Measurements from ENCODE around the gene DNASE2B. TPM values are rescaled to one million over a fixed set of nuclear protein-coding genes. Genes with fewer than 3 reads are reported as not detected.

The DNASE2B gene
- total and polyA plus RNA-seq, 2 experiments from 2014 or later: not detected

GRCh38 chr1:84407524-84407923, 9.2 kb downstream of the DNASE2B start:
- H3K27me3 Mint-ChIP-seq (ENCODE audit: insufficient read depth, low read depth, poor library complexity): peaks cover 2% of the 10 kb centered on the region
- H3K27me3 ChIP-seq (ENCODE audit: insufficient read depth): no peaks in the 10 kb centered on the region
- no peak overlapping the region for H3K27ac Mint-ChIP-seq
- H3K9me2 ChIP-seq (ENCODE audit: insufficient read depth): no peaks in the 10 kb centered on the region
- no peaks in the 10 kb centered on the region for H3K79me2 ChIP-seq (replicated peaks; ENCODE audit: insufficient read depth)
- H3K36me3 Mint-ChIP-seq (ENCODE audit: low read depth): no peaks in the 10 kb centered on the region
- DNase-seq (ENCODE audit: low spot score) (no peak), ATAC-seq (no peak)
- no peaks in the 10 kb centered on the region for H3K4me1 Mint-ChIP-seq
- H3K9me3 Mint-ChIP-seq: no peaks in the 10 kb centered on the region
- no peaks in the 10 kb centered on the region for H3K4me1 ChIP-seq (ENCODE audit: insufficient read depth)
- H3K27ac ChIP-seq (ENCODE audit: low read depth): no peak overlapping the region
- no peak overlapping the region for H3K4me2 ChIP-seq
- H3K4me3 ChIP-seq: no peak overlapping the region
- H4K20me1 ChIP-seq (replicated peaks; ENCODE audit: insufficient read depth): no peaks in the 10 kb centered on the region
- no peaks in the 10 kb centered on the region for H3F3A ChIP-seq (replicated peaks; ENCODE audit: low read depth)
- TF ChIP-seq STAT1 (IDR thresholded peaks at IDR 0.05; ENCODE audit: unreplicated experiment): no peak
- TF ChIP-seq, protein P1, sequence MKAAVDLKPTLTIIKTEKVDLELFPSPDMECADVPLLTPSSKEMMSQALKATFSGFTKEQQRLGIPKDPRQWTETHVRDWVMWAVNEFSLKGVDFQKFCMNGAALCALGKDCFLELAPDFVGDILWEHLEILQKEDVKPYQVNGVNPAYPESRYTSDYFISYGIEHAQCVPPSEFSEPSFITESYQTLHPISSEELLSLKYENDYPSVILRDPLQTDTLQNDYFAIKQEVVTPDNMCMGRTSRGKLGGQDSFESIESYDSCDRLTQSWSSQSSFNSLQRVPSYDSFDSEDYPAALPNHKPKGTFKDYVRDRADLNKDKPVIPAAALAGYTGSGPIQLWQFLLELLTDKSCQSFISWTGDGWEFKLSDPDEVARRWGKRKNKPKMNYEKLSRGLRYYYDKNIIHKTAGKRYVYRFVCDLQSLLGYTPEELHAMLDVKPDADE (IDR thresholded peaks at IDR 0.05): no peak
- no peak for TF ChIP-seq CTCF (conservative IDR thresholded peaks at IDR 0.05; ENCODE audit: low read depth in 2 of 2)
- no peak for TF ChIP-seq EZH2 (IDR thresholded peaks at IDR 0.05; ENCODE audit: low read depth, unreplicated experiment)
- no peak for TF ChIP-seq ZNF114 (CRISPR knock-in tag; IDR thresholded peaks at IDR 0.05)
- TF ChIP-seq CREB1 (CRISPR knock-in tag; IDR thresholded peaks at IDR 0.05; ENCODE audit: low read depth): no peak
- TF ChIP-seq ZNF331 (CRISPR knock-in tag; IDR thresholded peaks at IDR 0.05; ENCODE audit: low read depth): no peak
- TF ChIP-seq JUNB (IDR thresholded peaks at IDR 0.05; ENCODE audit: unreplicated experiment): no peak
- TF ChIP-seq NANOG (IDR thresholded peaks at IDR 0.05; ENCODE audit: borderline replicate concordance): no peak
- no peak for TF ChIP-seq EZH2phosphoT487 (IDR thresholded peaks at IDR 0.05; ENCODE audit: unreplicated experiment)
- TF ChIP-seq POLR2AphosphoS5 (IDR thresholded peaks at IDR 0.05; ENCODE audit: low read depth): no peak
- TF ChIP-seq, protein P2, sequence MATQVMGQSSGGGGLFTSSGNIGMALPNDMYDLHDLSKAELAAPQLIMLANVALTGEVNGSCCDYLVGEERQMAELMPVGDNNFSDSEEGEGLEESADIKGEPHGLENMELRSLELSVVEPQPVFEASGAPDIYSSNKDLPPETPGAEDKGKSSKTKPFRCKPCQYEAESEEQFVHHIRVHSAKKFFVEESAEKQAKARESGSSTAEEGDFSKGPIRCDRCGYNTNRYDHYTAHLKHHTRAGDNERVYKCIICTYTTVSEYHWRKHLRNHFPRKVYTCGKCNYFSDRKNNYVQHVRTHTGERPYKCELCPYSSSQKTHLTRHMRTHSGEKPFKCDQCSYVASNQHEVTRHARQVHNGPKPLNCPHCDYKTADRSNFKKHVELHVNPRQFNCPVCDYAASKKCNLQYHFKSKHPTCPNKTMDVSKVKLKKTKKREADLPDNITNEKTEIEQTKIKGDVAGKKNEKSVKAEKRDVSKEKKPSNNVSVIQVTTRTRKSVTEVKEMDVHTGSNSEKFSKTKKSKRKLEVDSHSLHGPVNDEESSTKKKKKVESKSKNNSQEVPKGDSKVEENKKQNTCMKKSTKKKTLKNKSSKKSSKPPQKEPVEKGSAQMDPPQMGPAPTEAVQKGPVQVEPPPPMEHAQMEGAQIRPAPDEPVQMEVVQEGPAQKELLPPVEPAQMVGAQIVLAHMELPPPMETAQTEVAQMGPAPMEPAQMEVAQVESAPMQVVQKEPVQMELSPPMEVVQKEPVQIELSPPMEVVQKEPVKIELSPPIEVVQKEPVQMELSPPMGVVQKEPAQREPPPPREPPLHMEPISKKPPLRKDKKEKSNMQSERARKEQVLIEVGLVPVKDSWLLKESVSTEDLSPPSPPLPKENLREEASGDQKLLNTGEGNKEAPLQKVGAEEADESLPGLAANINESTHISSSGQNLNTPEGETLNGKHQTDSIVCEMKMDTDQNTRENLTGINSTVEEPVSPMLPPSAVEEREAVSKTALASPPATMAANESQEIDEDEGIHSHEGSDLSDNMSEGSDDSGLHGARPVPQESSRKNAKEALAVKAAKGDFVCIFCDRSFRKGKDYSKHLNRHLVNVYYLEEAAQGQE (IDR thresholded peaks at IDR 0.05; ENCODE audit: unreplicated experiment): no peak
- TF ChIP-seq, protein P3, sequence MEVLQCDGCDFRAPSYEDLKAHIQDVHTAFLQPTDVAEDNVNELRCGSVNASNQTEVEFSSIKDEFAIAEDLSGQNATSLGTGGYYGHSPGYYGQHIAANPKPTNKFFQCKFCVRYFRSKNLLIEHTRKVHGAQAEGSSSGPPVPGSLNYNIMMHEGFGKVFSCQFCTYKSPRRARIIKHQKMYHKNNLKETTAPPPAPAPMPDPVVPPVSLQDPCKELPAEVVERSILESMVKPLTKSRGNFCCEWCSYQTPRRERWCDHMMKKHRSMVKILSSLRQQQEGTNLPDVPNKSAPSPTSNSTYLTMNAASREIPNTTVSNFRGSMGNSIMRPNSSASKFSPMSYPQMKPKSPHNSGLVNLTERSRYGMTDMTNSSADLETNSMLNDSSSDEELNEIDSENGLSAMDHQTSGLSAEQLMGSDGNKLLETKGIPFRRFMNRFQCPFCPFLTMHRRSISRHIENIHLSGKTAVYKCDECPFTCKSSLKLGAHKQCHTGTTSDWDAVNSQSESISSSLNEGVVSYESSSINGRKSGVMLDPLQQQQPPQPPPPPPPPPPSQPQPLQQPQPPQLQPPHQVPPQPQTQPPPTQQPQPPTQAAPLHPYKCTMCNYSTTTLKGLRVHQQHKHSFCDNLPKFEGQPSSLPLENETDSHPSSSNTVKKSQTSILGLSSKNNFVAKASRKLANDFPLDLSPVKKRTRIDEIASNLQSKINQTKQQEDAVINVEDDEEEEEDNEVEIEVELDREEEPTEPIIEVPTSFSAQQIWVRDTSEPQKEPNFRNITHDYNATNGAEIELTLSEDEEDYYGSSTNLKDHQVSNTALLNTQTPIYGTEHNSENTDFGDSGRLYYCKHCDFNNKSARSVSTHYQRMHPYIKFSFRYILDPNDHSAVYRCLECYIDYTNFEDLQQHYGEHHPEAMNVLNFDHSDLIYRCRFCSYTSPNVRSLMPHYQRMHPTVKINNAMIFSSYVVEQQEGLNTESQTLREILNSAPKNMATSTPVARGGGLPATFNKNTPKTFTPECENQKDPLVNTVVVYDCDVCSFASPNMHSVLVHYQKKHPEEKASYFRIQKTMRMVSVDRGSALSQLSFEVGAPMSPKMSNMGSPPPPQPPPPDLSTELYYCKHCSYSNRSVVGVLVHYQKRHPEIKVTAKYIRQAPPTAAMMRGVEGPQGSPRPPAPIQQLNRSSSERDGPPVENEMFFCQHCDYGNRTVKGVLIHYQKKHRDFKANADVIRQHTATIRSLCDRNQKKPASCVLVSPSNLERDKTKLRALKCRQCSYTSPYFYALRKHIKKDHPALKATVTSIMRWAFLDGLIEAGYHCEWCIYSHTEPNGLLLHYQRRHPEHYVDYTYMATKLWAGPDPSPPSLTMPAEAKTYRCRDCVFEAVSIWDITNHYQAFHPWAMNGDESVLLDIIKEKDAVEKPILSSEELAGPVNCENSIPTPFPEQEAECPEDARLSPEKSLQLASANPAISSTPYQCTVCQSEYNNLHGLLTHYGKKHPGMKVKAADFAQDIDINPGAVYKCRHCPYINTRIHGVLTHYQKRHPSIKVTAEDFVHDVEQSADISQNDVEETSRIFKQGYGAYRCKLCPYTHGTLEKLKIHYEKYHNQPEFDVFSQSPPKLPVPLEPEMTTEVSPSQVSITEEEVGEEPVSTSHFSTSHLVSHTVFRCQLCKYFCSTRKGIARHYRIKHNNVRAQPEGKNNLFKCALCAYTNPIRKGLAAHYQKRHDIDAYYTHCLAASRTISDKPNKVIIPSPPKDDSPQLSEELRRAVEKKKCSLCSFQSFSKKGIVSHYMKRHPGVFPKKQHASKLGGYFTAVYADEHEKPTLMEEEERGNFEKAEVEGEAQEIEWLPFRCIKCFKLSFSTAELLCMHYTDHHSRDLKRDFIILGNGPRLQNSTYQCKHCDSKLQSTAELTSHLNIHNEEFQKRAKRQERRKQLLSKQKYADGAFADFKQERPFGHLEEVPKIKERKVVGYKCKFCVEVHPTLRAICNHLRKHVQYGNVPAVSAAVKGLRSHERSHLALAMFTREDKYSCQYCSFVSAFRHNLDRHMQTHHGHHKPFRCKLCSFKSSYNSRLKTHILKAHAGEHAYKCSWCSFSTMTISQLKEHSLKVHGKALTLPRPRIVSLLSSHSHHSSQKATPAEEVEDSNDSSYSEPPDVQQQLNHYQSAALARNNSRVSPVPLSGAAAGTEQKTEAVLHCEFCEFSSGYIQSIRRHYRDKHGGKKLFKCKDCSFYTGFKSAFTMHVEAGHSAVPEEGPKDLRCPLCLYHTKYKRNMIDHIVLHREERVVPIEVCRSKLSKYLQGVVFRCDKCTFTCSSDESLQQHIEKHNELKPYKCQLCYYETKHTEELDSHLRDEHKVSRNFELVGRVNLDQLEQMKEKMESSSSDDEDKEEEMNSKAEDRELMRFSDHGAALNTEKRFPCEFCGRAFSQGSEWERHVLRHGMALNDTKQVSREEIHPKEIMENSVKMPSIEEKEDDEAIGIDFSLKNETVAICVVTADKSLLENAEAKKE (CRISPR knock-in tag; IDR thresholded peaks at IDR 0.05): no peak
- H3K4me3 Mint-ChIP-seq: no peak overlapping the region
- no peaks in the 10 kb centered on the region for H3K36me3 ChIP-seq (ENCODE audit: insufficient read depth)
- no peak overlapping the region; the same call in 1 of the 2 replicates for H2AFZ ChIP-seq
